Muscle layer of colon (tissue), 2 donors: Measurements from ENCODE around the gene DELE1.

ENCODE experiments used
- H3K27ac ChIP-seq: one replicate; pipeline ENCODE4 v1.7.0; 2013; ENCODE audit warnings: low read depth, mild to moderate bottlenecking, low read length, moderate library complexity
- H3K27me3 ChIP-seq, 2 donors: one replicate each; pipeline ENCODE4 v1.7.0; 2013; ENCODE audit warnings: low read length in 2 of 2, mild to moderate bottlenecking in 2 of 2; ENCODE audit not compliant: insufficient read depth in 2 of 2, control insufficient read depth in 1 of 2
- H3K36me3 ChIP-seq: one replicate; pipeline ENCODE4 v1.7.0; 2013; ENCODE audit warnings: mild to moderate bottlenecking, low read length; ENCODE audit not compliant: insufficient read depth
- H3K4me1 ChIP-seq: one replicate; pipeline ENCODE4 v1.7.0; 2013; ENCODE audit warnings: mild to moderate bottlenecking, low read length; ENCODE audit not compliant: insufficient read depth
- H3K4me3 ChIP-seq, 2 donors: one replicate each; pipeline ENCODE4 v1.7.0; 2013; ENCODE audit warnings: low read length in 2 of 2, low read depth in 1 of 2, mild to moderate bottlenecking in 1 of 2, moderate library complexity in 1 of 2
- H3K9ac ChIP-seq: one replicate; pipeline ENCODE4 v1.7.0; 2013; ENCODE audit warnings: low read length
- H3K9me3 ChIP-seq: one replicate; pipeline ENCODE4 v1.7.0; 2013; ENCODE audit warnings: mild to moderate bottlenecking, low read length
- donor health status: abdominal sarcoma.
- donor health status: Adenocarcinoma of cecum.

Gene DELE1

GRCh38 chr5:141931694-141932093, 8.0 kb downstream of the DELE1 start:
- H3K9me3 ChIP-seq, result no peaks in the 10 kb centered on the region
- H3K4me1 ChIP-seq, result no peaks in the 10 kb centered on the region
- no peak overlapping the region for H3K27ac ChIP-seq
- no peaks in the 10 kb centered on the region for H3K27me3 ChIP-seq
- H3K4me3 ChIP-seq, result no peak overlapping the region
- H3K36me3 ChIP-seq, result peaks cover 93% of the 10 kb centered on the region
- no peak overlapping the region for H3K9ac ChIP-seq

DNA sequence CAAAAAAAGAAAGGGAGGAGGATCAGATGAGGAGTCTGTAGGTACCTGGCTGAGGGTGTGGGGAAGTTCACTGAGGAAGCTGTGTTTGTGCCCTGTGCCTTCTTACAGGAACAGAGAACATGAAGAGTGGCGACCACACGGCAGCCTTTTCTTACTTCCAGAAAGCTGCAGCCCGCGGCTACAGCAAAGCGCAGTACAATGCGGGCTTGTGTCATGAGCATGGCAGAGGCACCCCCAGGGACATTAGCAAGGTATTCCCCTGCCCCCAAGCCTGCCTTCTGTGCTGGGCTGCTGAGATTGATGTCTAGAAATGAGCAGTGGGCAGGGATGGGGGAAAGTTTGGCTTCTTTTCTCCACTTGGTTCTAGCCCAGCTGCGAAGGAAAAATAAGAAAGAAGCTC, 9.5 kb downstream of the DELE1 start:
- no peaks in the 10 kb centered on the region for H3K9me3 ChIP-seq
- no peak overlapping the region for H3K27ac ChIP-seq
- no peaks in the 10 kb centered on the region for H3K27me3 ChIP-seq
- no peak overlapping the region for H3K9ac ChIP-seq
- no peak overlapping the region for H3K4me3 ChIP-seq
- H3K4me1 ChIP-seq, result no peaks in the 10 kb centered on the region
- peaks cover 88% of the 10 kb centered on the region for H3K36me3 ChIP-seq

DNA sequence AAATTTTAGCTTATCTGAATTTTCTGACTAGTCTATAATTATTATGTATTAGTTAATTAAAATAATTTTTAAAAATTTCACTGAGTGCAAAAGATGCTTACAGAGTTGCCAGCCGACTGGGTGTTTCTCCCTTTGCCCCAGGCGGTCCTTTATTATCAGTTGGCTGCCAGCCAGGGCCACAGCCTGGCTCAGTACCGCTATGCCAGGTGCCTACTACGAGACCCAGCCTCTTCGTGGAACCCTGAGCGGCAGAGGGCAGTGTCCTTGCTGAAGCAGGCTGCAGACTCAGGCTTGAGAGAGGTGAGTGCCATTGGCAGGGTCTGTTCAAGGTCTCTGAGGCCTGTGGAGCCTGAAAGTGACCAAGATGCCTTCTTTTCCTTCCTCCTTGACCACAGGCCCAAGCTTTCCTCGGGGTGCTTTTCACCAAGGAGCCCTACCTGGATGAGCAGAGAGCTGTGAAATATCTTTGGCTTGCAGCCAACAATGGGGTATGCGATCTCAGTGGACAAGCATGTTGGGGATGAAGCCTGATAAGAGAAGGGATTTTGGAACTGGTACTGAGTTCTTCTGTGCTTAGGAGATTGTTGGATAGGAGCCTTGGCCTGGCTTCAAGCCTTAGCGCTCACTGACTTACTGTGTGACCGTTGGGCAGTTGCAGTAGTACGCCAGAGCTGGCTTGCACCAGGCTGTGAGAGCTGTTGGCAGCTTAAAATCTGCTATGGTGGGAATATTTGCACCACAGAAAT, 10.6 kb downstream of the DELE1 start:
- no peaks in the 10 kb centered on the region for H3K4me1 ChIP-seq
- no peak overlapping the region for H3K27ac ChIP-seq
- H3K36me3 ChIP-seq, result peaks cover 86% of the 10 kb centered on the region
- no peak overlapping the region for H3K9ac ChIP-seq
- no peaks in the 10 kb centered on the region for H3K9me3 ChIP-seq
- H3K4me3 ChIP-seq, result no peak overlapping the region
- no peaks in the 10 kb centered on the region for H3K27me3 ChIP-seq

GRCh38 chr5:141935538-141935937, 11.9 kb downstream of the DELE1 start:
- H3K36me3 ChIP-seq, result peaks cover 80% of the 10 kb centered on the region
- H3K4me1 ChIP-seq, result no peaks in the 10 kb centered on the region
- H3K4me3 ChIP-seq, result no peak overlapping the region
- H3K9ac ChIP-seq, result no peak overlapping the region
- H3K27me3 ChIP-seq, result no peaks in the 10 kb centered on the region
- no peak overlapping the region for H3K27ac ChIP-seq
- no peaks in the 10 kb centered on the region for H3K9me3 ChIP-seq

- Histone ChIP-seq H3K4me1 (peaks cover 11% of the 10 kb centered on the region), H3K9ac (no peak overlapping the region), H3K27ac (no peak overlapping the region), H3K27me3 (no peaks in the 10 kb centered on the region), H3K4me3 (no peak overlapping the region), H3K36me3 (peaks cover 34% of the 10 kb centered on the region), H3K9me3 (no peaks in the 10 kb centered on the region)
These were observed 17.1 kb downstream of the DELE1 start for GRCh38 chr5:141940695-141941271.

- no peak overlapping the region for H3K4me3 ChIP-seq
- peaks cover 17% of the 10 kb centered on the region for H3K4me1 ChIP-seq
- no peaks in the 10 kb centered on the region for H3K27me3 ChIP-seq
- H3K9ac ChIP-seq, result no peak overlapping the region
- H3K36me3 ChIP-seq, result peaks cover 29% of the 10 kb centered on the region
- no peaks in the 10 kb centered on the region for H3K9me3 ChIP-seq
- no peak overlapping the region for H3K27ac ChIP-seq
These were observed 17.6 kb downstream of the DELE1 start for GRCh38 chr5:141941307-141941706.

GRCh38 chr5:141941779-141942178, 18.1 kb downstream of the DELE1 start:
- Histone ChIP-seq H3K4me1 (peaks cover 19% of the 10 kb centered on the region), H3K9ac (no peak overlapping the region), H3K27me3 (no peaks in the 10 kb centered on the region), H3K27ac (no peak overlapping the region), H3K4me3 (no peak overlapping the region), H3K36me3 (peaks cover 24% of the 10 kb centered on the region), H3K9me3 (no peaks in the 10 kb centered on the region)

DNA sequence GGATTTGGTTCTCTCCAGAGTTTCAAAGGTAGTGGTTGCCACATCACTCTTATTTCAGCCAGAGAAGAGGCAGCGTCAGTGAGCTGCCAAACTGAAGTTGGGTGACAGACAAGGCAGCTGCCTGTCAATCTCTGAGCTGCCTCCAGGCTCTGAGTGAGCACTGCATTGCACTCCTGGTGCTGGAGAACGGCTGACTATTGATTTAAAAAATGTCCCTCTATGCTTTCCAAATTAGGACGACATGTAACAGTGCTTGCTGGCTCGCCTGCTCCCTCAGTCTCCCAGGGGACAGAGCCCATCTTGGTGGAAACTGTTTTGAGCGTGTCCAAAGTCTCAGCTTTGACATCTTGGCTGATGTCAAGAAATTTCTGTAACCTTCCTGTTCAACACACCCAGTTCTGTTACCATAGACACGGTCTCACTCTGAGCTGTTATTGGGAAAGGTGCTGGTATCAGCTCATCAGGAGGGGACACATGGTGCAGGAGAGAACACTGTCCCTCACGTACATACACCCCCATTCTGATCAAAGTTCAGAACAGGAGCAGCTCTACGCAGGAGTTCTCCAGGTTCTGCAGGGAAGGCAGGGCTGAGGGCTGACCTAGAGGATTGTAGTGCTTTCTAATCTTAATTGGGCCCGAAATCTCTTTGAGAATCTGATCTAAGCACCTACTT, 18.6 kb downstream of the DELE1 start:
- Histone ChIP-seq H3K9me3 (no peaks in the 10 kb centered on the region), H3K36me3 (peaks cover 19% of the 10 kb centered on the region), H3K4me3 (no peak overlapping the region), H3K27ac (no peak overlapping the region), H3K9ac (no peak overlapping the region), H3K27me3 (no peaks in the 10 kb centered on the region), H3K4me1 (peaks cover 19% of the 10 kb centered on the region)

DNA sequence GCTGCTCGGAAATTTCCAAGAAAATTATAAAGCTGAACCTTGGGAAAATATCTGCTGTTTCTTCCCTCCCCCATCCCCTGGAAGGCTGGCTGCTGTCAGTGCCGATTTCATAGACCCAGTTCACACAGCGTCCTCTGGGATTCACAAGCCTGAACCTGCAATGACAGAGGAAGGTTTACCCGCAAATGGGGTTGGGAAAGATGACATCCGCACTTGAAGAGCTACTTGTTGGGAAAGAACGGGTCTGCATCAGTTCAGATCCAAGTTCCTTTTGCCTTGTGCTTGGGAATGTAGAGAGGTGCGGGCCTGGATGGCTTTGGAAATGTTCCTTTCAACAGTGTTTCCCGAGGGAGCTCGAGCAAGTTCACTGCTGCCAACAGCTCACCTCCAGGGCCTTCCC, 20.4 kb downstream of the DELE1 start:
- peaks cover 19% of the 10 kb centered on the region for H3K4me1 ChIP-seq
- H3K9ac ChIP-seq, result no peak overlapping the region
- H3K27me3 ChIP-seq, result no peaks in the 10 kb centered on the region
- H3K36me3 ChIP-seq, result peaks cover 8% of the 10 kb centered on the region
- H3K27ac ChIP-seq, result no peak overlapping the region
- no peak overlapping the region for H3K4me3 ChIP-seq
- H3K9me3 ChIP-seq, result no peaks in the 10 kb centered on the region

DNA sequence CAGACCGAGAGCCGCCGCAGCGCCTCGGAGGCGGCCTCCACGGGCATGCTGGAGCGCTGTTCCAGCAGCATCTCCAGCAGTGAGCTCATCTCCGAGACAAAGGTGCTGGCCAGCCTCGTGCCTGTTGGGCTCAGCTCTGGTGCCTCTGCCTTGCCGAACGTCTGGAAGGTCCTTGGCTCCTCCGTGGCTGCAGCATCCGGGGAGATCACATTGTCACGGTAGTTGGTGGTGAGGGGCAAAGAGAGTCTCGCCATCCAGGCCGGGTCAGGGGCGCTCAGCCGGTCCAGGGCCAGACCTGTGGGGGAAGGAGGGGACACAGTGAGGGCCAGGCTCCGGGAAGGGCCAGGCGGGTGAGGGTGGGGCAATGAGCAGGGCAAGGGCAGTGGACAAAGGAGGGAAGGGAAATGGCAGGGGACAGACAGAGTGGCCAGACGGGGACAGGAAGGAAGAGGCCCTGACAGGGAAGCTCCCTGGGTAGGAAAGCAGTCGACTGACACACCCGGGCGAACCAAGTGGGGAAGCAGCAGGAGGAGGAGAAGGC, 21.9 kb downstream of the DELE1 start:
- Histone ChIP-seq H3K27ac (no peak overlapping the region), H3K4me3 (no peak overlapping the region), H3K9ac (no peak overlapping the region), H3K9me3 (no peaks in the 10 kb centered on the region), H3K36me3 (peaks cover 5% of the 10 kb centered on the region), H3K4me1 (peaks cover 19% of the 10 kb centered on the region), H3K27me3 (no peaks in the 10 kb centered on the region)

- H3K4me3 ChIP-seq, result no peak overlapping the region
- peaks cover 12% of the 10 kb centered on the region for H3K36me3 ChIP-seq
- no peaks in the 10 kb centered on the region for H3K27me3 ChIP-seq
- H3K9me3 ChIP-seq, result no peaks in the 10 kb centered on the region
- H3K9ac ChIP-seq, result no peak overlapping the region
- H3K27ac ChIP-seq, result no peak overlapping the region
- H3K4me1 ChIP-seq, result peaks cover 19% of the 10 kb centered on the region
These were observed 23.6 kb downstream of the DELE1 start for GRCh38 chr5:141947316-141947715.
